K562 (cell line): ENCODE results near the gene B3GALT4. TPM values are rescaled to one million over a fixed set of nuclear protein-coding genes. Genes with fewer than 3 reads are reported as not detected.

ENCODE experiments used
- GABPB2 ChIP-seq: fragments of 250-450 bp; sonication (Bioruptor Pico); conservative IDR thresholded peaks from 2 replicates; pipeline ENCODE4 v1.5.1; 2021; ENCODE audit warnings: mild to moderate bottlenecking
- JUND ChIP-seq, 2 experiments: IDR thresholded peaks; 2 replicates in 1 of 2; 3 replicates in 1 of 2; pipeline ENCODE4 v1.6.1; 2011; ENCODE audit warnings: borderline replicate concordance in 2 of 2, low read depth in 2 of 2, low read length in 2 of 2, improper control_type of control experiment in 1 of 2, missing biosample characterization in 1 of 2, missing genetic modification characterization in 1 of 2, missing genetic modification reagents in 1 of 2
- PYGO2 ChIP-seq: fragments of 450-650 bp; IDR thresholded peaks from 2 replicates; pipeline ENCODE4 v1.6.1; 2016; ENCODE audit warnings: mild to moderate bottlenecking, missing genetic modification characterization, moderate library complexity, missing compliant biosample characterization
- SOX6 ChIP-seq: fragments of 450-650 bp; IDR thresholded peaks from 2 replicates; pipeline ENCODE4 v1.6.1; 2014; ENCODE audit warnings: mild to moderate bottlenecking
- SRSF1 ChIP-seq: fragments of 200-400 bp; formaldehyde crosslinking; IDR thresholded peaks from 2 replicates; pipeline ENCODE4 v1.6.1; 2017; ENCODE audit warnings: mild to moderate bottlenecking, low read depth, low read length, moderate library complexity
- TCF3 ChIP-seq: sonication (generic); formaldehyde crosslinking; IDR thresholded peaks from 2 replicates; pipeline ENCODE4 v1.4.0; 2020; ENCODE audit warnings: mild to moderate bottlenecking, missing genetic modification reagents
- YY1 ChIP-seq, 3 experiments: IDR thresholded peaks; 2 replicates each; pipeline ENCODE4 v1.6.1; 2011; ENCODE audit warnings: low read length in 2 of 3, mild to moderate bottlenecking in 2 of 3, moderate library complexity in 2 of 3, borderline replicate concordance in 1 of 3, control low read depth in 1 of 3, low read depth in 1 of 3; ENCODE audit not compliant: insufficient read depth in 3 of 3, insufficient replicate concordance in 2 of 3, control insufficient read depth in 1 of 3, insufficient read length in 1 of 3; ENCODE audit errors: extremely low read depth in 1 of 3
- ZC3H4 ChIP-seq: sonication (generic); formaldehyde crosslinking; IDR thresholded peaks from 2 replicates; pipeline ENCODE4 v1.9.0; 2021; ENCODE audit warnings: missing genetic modification reagents, borderline replicate concordance
- ZNF436 ChIP-seq: fragments of 250-450, 450-650 bp; sonication (Bioruptor Pico); formaldehyde crosslinking; IDR thresholded peaks from 2 replicates; pipeline ENCODE4 v1.7.0; 2020; ENCODE audit warnings: mild to moderate bottlenecking
- ZNF764 ChIP-seq: fragments of 250-450 bp; sonication (Bioruptor Pico); IDR thresholded peaks from 2 replicates; pipeline ENCODE4 v1.4.0; 2020; ENCODE audit warnings: low read depth, mild to moderate bottlenecking, moderate library complexity
- polyA plus RNA-seq, 8 experiments: library from polyadenylated mRNA; depleted of rRNA in 4 of 8; stranded (reverse) in 5 of 8; unstranded in 3 of 8; fragments of >200 nt; fragmentation: Nextera tagmentation in 2 of 8; fragmentation: Illumina TruSeq in 1 of 8; extraction: Ambion mirVana in 2 of 8; extraction: Trizol in 1 of 8; gene quantifications; 2 replicates each; pipeline versions ENCODE4 v1.2.1 to v1.2.3, GENCODE V29; 2011 to 2014; ENCODE audit warnings: inconsistent platforms in 1 of 8, missing spikeins in 1 of 8
- total RNA-seq, 7 experiments: library from RNA; depleted of rRNA in 6 of 7; stranded (reverse); fragments of >200 nt in 6 of 7; fragmentation: Illumina TruSeq in 2 of 7; extraction: Trizol in 2 of 7; gene quantifications; 2 replicates each; pipeline versions ENCODE4 v1.2.1 to v1.2.3, GENCODE V29; 2011 to 2021; ENCODE audit warnings: low replicate concordance in 1 of 7
- TF ChIP-seq, protein P1 (sequence below), 2 experiments: fragments of 450-650 bp; conservative IDR thresholded peaks; 2 replicates each; pipeline ENCODE4 v1.6.1; 2017; ENCODE audit warnings: mild to moderate bottlenecking in 2 of 2, moderate library complexity in 2 of 2
- TF ChIP-seq, protein P2 (sequence below): sonication (generic); formaldehyde crosslinking; IDR thresholded peaks from 2 replicates; pipeline ENCODE4 v1.8.0; 2023; ENCODE audit warnings: missing genetic modification reagents, mild to moderate bottlenecking, borderline replicate concordance
- TF ChIP-seq, protein P3 (sequence below): fragments of 250-450 bp; sonication (Bioruptor Pico); IDR thresholded peaks from 2 replicates; pipeline ENCODE4 v1.4.0; 2020; ENCODE audit warnings: mild to moderate bottlenecking, moderate library complexity
- TF ChIP-seq, protein P4 (sequence below): fragments of 200-800 bp; sonication (Bioruptor generic); IDR thresholded peaks from 2 replicates; pipeline ENCODE4 v1.6.1; 2017; ENCODE audit warnings: missing genetic modification characterization, missing compliant biosample characterization

The B3GALT4 gene
- total and polyA plus RNA-seq, 9 of the 15 experiments (the other 6 are each of a cell fraction or from before 2014, with no cell fraction given), result 0.11 to 1.3 (median 0.53) TPM; not detected in 1

DNA sequence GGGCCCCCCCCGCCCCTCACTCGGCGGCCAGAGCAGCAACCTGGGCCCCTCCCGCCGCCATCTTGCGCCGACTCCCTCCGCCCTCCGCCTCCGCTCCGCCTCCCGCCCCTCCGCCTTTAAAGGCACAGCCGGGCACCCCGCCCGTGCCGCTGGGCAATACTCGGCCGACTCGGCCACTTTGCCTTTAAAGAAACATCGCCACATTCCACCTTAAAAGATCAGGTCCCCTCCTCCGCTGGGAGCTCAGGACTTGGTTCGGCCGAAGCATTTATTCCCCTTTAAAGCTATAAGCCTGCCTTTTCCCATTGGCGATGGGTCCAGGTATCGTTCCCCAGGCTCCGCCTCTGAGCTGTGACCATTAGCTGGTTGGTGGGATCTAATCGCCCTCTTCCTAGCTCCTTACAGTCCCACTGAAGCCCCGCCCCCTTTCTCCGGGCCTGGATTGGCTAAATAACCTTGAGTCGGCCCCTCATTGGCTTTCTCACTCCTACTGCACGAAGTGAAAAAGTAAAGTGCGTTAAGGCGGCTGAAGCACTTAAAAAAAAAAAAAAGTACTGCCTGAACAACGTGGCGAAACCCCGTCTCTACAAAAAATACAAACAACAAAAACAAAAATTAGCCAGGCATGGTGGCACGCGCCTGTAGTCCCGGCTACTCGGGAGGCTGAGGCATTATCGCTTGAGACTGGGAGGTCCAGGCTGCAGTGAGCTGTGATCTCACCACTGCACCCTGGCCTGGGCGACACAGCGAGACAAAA lies 40.9 kb downstream of the B3GALT4 start, which contains the start of gene ZBTB22 (continued):
- TF ChIP-seq, protein P1, sequence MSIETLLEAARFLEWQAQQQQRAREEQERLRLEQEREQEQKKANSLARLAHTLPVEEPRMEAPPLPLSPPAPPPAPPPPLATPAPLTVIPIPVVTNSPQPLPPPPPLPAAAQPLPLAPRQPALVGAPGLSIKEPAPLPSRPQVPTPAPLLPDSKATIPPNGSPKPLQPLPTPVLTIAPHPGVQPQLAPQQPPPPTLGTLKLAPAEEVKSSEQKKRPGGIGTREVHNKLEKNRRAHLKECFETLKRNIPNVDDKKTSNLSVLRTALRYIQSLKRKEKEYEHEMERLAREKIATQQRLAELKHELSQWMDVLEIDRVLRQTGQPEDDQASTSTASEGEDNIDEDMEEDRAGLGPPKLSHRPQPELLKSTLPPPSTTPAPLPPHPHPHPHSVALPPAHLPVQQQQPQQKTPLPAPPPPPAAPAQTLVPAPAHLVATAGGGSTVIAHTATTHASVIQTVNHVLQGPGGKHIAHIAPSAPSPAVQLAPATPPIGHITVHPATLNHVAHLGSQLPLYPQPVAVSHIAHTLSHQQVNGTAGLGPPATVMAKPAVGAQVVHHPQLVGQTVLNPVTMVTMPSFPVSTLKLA (conservative IDR thresholded peaks at IDR 0.05), result peak in 1 of 2 experiments; percentile 61; a peak in 2 of 4 replicates
- no peak for TF ChIP-seq PYGO2 (tag)
- no peak for TF ChIP-seq SRSF1
- TF ChIP-seq GABPB2 (CRISPR knock-in tag), result no peak
- no peak for TF ChIP-seq ZNF436 (CRISPR knock-in tag)
- TF ChIP-seq JUND (IDR thresholded peaks at IDR 0.05; ENCODE audit: borderline replicate concordance, low read depth, low read length), result peak; percentile 45; the same call in 1 of the 2 replicates
- TF ChIP-seq JUND (tag; IDR thresholded peaks at IDR 0.05; ENCODE audit: borderline replicate concordance, low read depth, low read length), result no peak; the same call in 2 of the 3 replicates
- TF ChIP-seq ZNF764, result no peak
- peak; percentile 13; the same call in 1 of the 2 replicates for TF ChIP-seq TCF3 (CRISPR knock-in tag)
- peak; percentile 57; the same call in 1 of the 2 replicates for TF ChIP-seq SOX6
- TF ChIP-seq, protein P2, sequence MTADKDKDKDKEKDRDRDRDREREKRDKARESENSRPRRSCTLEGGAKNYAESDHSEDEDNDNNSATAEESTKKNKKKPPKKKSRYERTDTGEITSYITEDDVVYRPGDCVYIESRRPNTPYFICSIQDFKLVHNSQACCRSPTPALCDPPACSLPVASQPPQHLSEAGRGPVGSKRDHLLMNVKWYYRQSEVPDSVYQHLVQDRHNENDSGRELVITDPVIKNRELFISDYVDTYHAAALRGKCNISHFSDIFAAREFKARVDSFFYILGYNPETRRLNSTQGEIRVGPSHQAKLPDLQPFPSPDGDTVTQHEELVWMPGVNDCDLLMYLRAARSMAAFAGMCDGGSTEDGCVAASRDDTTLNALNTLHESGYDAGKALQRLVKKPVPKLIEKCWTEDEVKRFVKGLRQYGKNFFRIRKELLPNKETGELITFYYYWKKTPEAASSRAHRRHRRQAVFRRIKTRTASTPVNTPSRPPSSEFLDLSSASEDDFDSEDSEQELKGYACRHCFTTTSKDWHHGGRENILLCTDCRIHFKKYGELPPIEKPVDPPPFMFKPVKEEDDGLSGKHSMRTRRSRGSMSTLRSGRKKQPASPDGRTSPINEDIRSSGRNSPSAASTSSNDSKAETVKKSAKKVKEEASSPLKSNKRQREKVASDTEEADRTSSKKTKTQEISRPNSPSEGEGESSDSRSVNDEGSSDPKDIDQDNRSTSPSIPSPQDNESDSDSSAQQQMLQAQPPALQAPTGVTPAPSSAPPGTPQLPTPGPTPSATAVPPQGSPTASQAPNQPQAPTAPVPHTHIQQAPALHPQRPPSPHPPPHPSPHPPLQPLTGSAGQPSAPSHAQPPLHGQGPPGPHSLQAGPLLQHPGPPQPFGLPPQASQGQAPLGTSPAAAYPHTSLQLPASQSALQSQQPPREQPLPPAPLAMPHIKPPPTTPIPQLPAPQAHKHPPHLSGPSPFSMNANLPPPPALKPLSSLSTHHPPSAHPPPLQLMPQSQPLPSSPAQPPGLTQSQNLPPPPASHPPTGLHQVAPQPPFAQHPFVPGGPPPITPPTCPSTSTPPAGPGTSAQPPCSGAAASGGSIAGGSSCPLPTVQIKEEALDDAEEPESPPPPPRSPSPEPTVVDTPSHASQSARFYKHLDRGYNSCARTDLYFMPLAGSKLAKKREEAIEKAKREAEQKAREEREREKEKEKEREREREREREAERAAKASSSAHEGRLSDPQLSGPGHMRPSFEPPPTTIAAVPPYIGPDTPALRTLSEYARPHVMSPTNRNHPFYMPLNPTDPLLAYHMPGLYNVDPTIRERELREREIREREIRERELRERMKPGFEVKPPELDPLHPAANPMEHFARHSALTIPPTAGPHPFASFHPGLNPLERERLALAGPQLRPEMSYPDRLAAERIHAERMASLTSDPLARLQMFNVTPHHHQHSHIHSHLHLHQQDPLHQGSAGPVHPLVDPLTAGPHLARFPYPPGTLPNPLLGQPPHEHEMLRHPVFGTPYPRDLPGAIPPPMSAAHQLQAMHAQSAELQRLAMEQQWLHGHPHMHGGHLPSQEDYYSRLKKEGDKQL (CRISPR knock-in tag), result no peak
- peak; percentile 69 to 97 (median 93) for TF ChIP-seq YY1 (IDR thresholded peaks at IDR 0.05; ENCODE audit: borderline replicate concordance in 1 of 3, control insufficient read depth in 1 of 3, extremely low read depth in 1 of 3, insufficient read depth in 3 of 3, insufficient read length in 1 of 3, insufficient replicate concordance in 2 of 3, low read depth in 1 of 3, low read length in 2 of 3)
- no peak for TF ChIP-seq ZC3H4 (CRISPR knock-in tag)
- TF ChIP-seq, protein P3, sequence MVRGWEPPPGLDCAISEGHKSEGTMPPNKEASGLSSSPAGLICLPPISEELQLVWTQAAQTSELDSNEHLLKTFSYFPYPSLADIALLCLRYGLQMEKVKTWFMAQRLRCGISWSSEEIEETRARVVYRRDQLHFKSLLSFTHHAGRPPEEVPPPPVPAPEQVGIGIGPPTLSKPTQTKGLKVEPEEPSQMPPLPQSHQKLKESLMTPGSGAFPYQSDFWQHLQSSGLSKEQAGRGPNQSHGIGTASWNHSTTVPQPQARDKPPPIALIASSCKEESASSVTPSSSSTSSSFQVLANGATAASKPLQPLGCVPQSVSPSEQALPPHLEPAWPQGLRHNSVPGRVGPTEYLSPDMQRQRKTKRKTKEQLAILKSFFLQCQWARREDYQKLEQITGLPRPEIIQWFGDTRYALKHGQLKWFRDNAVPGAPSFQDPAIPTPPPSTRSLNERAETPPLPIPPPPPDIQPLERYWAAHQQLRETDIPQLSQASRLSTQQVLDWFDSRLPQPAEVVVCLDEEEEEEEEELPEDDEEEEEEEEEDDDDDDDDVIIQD (CRISPR knock-in tag), result no peak
- TF ChIP-seq, protein P4, sequence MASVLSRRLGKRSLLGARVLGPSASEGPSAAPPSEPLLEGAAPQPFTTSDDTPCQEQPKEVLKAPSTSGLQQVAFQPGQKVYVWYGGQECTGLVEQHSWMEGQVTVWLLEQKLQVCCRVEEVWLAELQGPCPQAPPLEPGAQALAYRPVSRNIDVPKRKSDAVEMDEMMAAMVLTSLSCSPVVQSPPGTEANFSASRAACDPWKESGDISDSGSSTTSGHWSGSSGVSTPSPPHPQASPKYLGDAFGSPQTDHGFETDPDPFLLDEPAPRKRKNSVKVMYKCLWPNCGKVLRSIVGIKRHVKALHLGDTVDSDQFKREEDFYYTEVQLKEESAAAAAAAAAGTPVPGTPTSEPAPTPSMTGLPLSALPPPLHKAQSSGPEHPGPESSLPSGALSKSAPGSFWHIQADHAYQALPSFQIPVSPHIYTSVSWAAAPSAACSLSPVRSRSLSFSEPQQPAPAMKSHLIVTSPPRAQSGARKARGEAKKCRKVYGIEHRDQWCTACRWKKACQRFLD, result no peak
